NCI-H146 treated with DMSO at 0.1 percent for 48 hours (cell line): ENCODE measurements around the gene KCNK4.
A peak's percentile ranks its signal among the peaks of the same experiment; 100 is the strongest.

Experiments used
- DNase-seq: peaks from one replicate; lab custom pipeline; 2025; ENCODE audit not compliant: unreplicated experiment; lab: John Stamatoyannopoulos, UW

The KCNK4 gene

GRCh38 chr11:64289002-64289564, 2.0 kb upstream of the KCNK4 start:
- DNase-seq: no peak

GRCh38 chr11:64290352-64291261, 495 bp upstream of the KCNK4 start:
- no peak for DNase-seq

- DNase-seq: no peak
Observed at GRCh38 chr11:64291752-64292459, 804 bp downstream of the KCNK4 start.

GRCh38 chr11:64292460-64293254, 1.6 kb downstream of the KCNK4 start:
- DNase-seq: no peak

- no peak for DNase-seq
Observed at GRCh38 chr11:64294774-64295173, 3.7 kb downstream of the KCNK4 start.

GRCh38 chr11:64295760-64296159, 4.7 kb downstream of the KCNK4 start:
- no peak for DNase-seq

GRCh38 chr11:64296236-64296635, 5.1 kb downstream of the KCNK4 start:
- no peak for DNase-seq

GRCh38 chr11:64296830-64297698, 6.0 kb downstream of the KCNK4 start:
- DNase-seq: no peak

GRCh38 chr11:64297699-64298358, 6.7 kb downstream of the KCNK4 start:
- no peak for DNase-seq

GRCh38 chr11:64298966-64299846, 8.1 kb downstream of the KCNK4 start:
- DNase-seq: no peak

- no peak for DNase-seq
Observed at GRCh38 chr11:64299847-64300648, 8.9 kb downstream of the KCNK4 start, which contains the start of gene CATSPERZ. TSS of gene CATSPERZ (plus strand) at chr11:64300358. CDS start at chr11:64300411, 53 bp downstream.

GRCh38 chr11:64303109-64304031, 12.3 kb downstream of the KCNK4 start:
- no peak for DNase-seq

- no peak for DNase-seq
Observed at GRCh38 chr11:64304032-64304315, 12.9 kb downstream of the KCNK4 start.

- DNase-seq: peak; percentile 80
Observed at GRCh38 chr11:64304316-64305072, 13.4 kb downstream of the KCNK4 start.

- peak; percentile 98 for DNase-seq
Observed at GRCh38 chr11:64305075-64305690, 14.1 kb downstream of the KCNK4 start, which contains the start of gene ESRRA. TSS of gene ESRRA (plus strand) at chr11:64305524. CDS start at chr11:64307180, 1,656 bp downstream.
